Stimulated activated naive CD8-positive, alpha-beta T cell treated with anti-CD3 and anti-CD28 coated beads, Interleukin-15, amount 100 ng/mL, for 72 hours (primary cell): ENCODE measurements around the gene FXYD1.

Experiments
- ATAC-seq: fragments of 150-1000 bp; cut with Tn5 transposase; 2 replicates; pipeline ENCODE4 v1.10.0; 2021; ENCODE audit warnings: mild to moderate bottlenecking, moderate library complexity
- DNase-seq, 2 donors: peaks; one replicate each; pipeline ENCODE4 v3.0.0; 2021 to 2022
- H3K27ac Mint-ChIP-seq, 2 donors: one replicate each; pipeline ENCODE4 v1.8.0; 2022; ENCODE audit warnings: mild to moderate bottlenecking in 2 of 2, mixed read lengths in 2 of 2, moderate library complexity in 2 of 2
- H3K27me3 Mint-ChIP-seq: one replicate; pipeline ENCODE4 v1.8.0; 2022; ENCODE audit warnings: mixed read lengths
- H3K4me1 Mint-ChIP-seq: one replicate; pipeline ENCODE4 v1.8.0; 2022; ENCODE audit warnings: mild to moderate bottlenecking, mixed read lengths
- H3K4me3 Mint-ChIP-seq, 2 donors: one replicate each; pipeline ENCODE4 v1.8.0; 2022; ENCODE audit warnings: mild to moderate bottlenecking in 2 of 2, mixed read lengths in 2 of 2, moderate library complexity in 1 of 2
- H3K9me3 Mint-ChIP-seq, 2 donors: one replicate each; pipeline ENCODE4 v1.8.0; 2022; ENCODE audit warnings: mixed read lengths in 2 of 2

Gene FXYD1

GRCh38 chr19:35104361-35104760 is 34.3 kb upstream of the FXYD1 start:
- no peak overlapping the region for H3K4me3 Mint-ChIP-seq
- H3K27ac Mint-ChIP-seq = no peak overlapping the region
- DNase-seq = no peak
- no peaks in the 10 kb centered on the region for H3K9me3 Mint-ChIP-seq
- peaks cover 8% of the 10 kb centered on the region for H3K4me1 Mint-ChIP-seq
- no peaks in the 10 kb centered on the region for H3K27me3 Mint-ChIP-seq
- no peak for ATAC-seq

- ATAC-seq (peak; percentile 43), DNase-seq (no peak)
- Mint-ChIP-seq H3K4me1 (peaks cover 8% of the 10 kb centered on the region), H3K27me3 (peaks cover 5% of the 10 kb centered on the region), H3K27ac (no peak overlapping the region), H3K9me3 (no peaks in the 10 kb centered on the region), H3K4me3 (no peak overlapping the region)
Observed at GRCh38 chr19:35105047-35105410, 33.6 kb upstream of the FXYD1 start.

GRCh38 chr19:35105411-35106290 is 33.0 kb upstream of the FXYD1 start:
- DNase-seq = peak; percentile 12 to 42
- Mint-ChIP-seq H3K27ac (peak overlapping the region in 1 of 2 donors; percentile 57), H3K4me3 (no peak overlapping the region), H3K9me3 (no peaks in the 10 kb centered on the region), H3K27me3 (peaks cover 5% of the 10 kb centered on the region), H3K4me1 (peaks cover 8% of the 10 kb centered on the region)
- ATAC-seq = peak; percentile 65

DNA sequence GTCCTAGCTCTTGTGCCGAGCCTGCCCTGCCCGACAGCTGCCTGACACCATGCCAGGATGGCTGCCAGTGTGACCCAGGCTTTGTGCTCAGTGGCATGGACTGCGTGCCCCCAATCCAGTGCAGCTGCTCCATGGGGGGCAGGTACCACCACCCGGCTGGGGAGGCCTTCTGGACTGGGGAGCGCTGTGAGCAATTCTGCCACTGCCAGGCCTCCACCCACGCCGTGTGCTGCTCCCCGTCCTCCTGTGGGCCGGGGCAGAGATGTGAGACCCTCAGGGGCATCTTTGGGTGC is 32.4 kb upstream of the FXYD1 start:
- Mint-ChIP-seq H3K27me3 (peaks cover 5% of the 10 kb centered on the region), H3K27ac (peak overlapping the region in 1 of 2 donors; percentile 57), H3K9me3 (no peaks in the 10 kb centered on the region), H3K4me3 (no peak overlapping the region), H3K4me1 (peaks cover 8% of the 10 kb centered on the region)
- DNase-seq = no peak
- ATAC-seq = no peak

DNA sequence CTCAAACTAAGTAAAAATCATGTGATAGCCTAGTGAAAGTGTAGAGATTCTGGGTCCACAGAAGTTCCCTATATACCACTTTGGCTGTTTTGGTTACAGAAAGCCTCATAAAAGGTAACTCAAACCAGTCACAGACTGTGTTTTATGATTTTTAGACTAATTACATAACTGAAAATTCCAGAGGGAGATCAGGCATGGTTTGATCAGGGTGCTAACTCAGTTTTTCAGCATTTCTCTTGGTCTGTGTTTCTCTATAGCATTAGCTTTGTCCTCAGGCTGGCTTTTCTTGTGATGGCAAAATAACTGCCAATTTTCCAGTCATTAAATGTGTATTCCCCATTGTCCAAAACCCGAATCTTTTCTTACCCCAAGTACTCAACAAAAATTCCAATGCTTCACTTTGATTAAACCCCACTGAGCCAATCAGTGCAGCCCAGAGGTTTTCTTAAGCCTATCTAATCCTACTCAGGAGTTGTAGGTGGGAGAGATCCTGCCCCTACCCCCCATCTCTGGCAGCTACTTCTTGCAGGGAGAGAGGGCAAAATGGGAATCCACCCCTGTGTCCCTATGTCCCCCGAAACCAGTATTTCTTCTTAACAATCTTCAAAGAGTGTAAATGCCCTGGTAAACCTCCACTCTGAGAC is 31.6 kb upstream of the FXYD1 start:
- H3K4me3 Mint-ChIP-seq = no peak overlapping the region
- H3K27me3 Mint-ChIP-seq = peaks cover 5% of the 10 kb centered on the region
- ATAC-seq (no peak), DNase-seq (no peak)
- peaks cover 8% of the 10 kb centered on the region for H3K4me1 Mint-ChIP-seq
- H3K27ac Mint-ChIP-seq = no peak overlapping the region
- no peaks in the 10 kb centered on the region for H3K9me3 Mint-ChIP-seq

DNA sequence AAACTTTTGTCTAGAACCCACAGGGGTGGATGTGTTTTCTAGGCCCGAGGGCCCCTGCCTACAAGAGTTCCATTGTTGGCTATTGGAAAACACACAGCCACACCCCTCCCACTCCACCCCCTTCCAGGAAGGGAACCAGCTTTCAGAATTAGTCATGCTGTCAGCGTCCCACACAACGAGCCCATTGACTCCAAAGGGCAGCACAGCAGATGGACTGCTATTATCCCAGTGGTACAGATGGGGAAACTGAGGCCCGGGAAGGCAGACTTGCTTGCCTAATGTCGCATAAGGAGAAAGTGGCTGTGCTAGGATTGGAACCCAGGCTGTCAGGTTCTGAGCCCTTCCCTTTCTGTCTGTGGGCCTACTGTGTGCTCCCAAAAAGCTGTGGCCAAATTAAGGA is 31.1 kb upstream of the FXYD1 start:
- no peak overlapping the region for H3K4me3 Mint-ChIP-seq
- ATAC-seq (no peak), DNase-seq (no peak)
- H3K4me1 Mint-ChIP-seq = peaks cover 8% of the 10 kb centered on the region
- H3K9me3 Mint-ChIP-seq = no peaks in the 10 kb centered on the region
- H3K27me3 Mint-ChIP-seq = peaks cover 5% of the 10 kb centered on the region
- no peak overlapping the region for H3K27ac Mint-ChIP-seq

DNA sequence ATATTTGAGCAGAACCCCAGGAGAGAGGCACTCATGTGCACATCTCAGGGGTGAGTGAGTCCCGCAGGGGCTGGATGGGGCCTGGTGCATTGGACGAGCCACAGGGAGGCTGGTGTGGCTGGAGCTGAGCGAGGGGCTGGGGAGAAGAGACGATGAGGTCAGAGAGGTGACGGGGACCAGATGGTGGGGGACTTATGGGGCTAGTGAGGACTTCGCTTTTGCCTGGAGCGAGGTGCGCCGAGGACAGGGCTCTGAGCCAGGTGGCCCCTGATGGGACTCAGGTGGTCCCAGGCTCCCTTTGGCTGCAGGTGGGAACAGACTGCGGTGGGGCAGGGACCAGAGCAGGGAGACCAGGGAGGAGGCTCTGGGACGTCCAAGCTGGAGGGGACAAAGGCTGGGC is 29.9 kb upstream of the FXYD1 start:
- Mint-ChIP-seq H3K27ac (no peak overlapping the region), H3K9me3 (no peaks in the 10 kb centered on the region), H3K27me3 (peaks cover 5% of the 10 kb centered on the region), H3K4me1 (peaks cover 8% of the 10 kb centered on the region), H3K4me3 (no peak overlapping the region)
- no peak for ATAC-seq
- DNase-seq = no peak

DNA sequence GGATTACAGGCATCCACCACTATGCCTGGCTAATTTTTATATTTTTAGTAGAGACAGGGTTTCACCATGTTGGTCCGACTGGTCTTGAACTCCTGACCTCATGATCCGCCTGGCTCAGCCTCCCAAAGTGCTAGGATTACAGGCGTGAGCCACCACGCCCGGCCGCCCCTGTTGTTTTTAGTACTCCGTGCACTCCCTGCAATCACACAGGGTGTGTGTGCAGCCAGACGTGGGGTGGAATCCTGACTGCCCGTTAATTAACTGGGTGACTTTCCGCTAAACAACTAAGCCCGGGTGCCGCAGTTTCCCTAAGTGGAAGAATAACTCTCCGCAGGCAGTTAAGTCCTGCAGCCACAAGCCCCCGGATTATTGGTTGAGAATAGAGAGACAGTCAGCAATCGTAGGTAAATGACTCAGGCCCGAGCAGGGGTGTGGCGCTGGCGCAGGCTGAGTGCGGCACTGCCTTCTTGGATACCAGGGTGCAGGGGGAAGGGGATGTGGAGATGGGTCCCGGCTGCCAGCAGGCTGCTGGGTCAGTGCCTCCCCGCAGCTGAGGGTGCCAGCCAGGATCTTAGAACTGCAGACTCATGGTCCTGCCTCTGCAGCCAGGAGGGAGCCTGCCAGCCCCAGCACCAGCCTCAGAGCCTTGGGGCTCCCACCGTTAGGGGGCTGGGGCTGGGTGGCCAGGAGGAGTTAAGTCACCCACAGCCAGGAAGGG is 29.1 kb upstream of the FXYD1 start:
- DNase-seq (no peak), ATAC-seq (no peak)
- Mint-ChIP-seq H3K4me1 (peaks cover 11% of the 10 kb centered on the region), H3K4me3 (no peak overlapping the region), H3K9me3 (no peaks in the 10 kb centered on the region), H3K27me3 (peaks cover 5% of the 10 kb centered on the region), H3K27ac (no peak overlapping the region)

GRCh38 chr19:35110974-35111373 is 27.6 kb upstream of the FXYD1 start:
- H3K4me1 Mint-ChIP-seq = peaks cover 17% of the 10 kb centered on the region
- DNase-seq (no peak), ATAC-seq (no peak)
- H3K27ac Mint-ChIP-seq = no peak overlapping the region
- H3K9me3 Mint-ChIP-seq = no peaks in the 10 kb centered on the region
- H3K27me3 Mint-ChIP-seq = peaks cover 5% of the 10 kb centered on the region
- no peak overlapping the region for H3K4me3 Mint-ChIP-seq

- Mint-ChIP-seq H3K9me3 (no peaks in the 10 kb centered on the region), H3K4me3 (no peak overlapping the region), H3K27me3 (peaks cover 5% of the 10 kb centered on the region), H3K4me1 (peaks cover 9% of the 10 kb centered on the region), H3K27ac (no peak overlapping the region)
- ATAC-seq = no peak
- DNase-seq = no peak
Observed at GRCh38 chr19:35112995-35113688, 25.5 kb upstream of the FXYD1 start.

GRCh38 chr19:35114353-35115176 is 24.1 kb upstream of the FXYD1 start:
- Mint-ChIP-seq H3K27ac (peak overlapping the region in 1 of 2 donors; percentile 66), H3K27me3 (peaks cover 4% of the 10 kb centered on the region), H3K4me1 (peaks cover 9% of the 10 kb centered on the region), H3K4me3 (peak overlapping the region; percentile 60 to 65), H3K9me3 (no peaks in the 10 kb centered on the region)
- ATAC-seq (peak; percentile 85), DNase-seq (peak; percentile 69 to 76)

GRCh38 chr19:35115177-35115951 is 23.3 kb upstream of the FXYD1 start, which contains the start of gene FXYD3:
FXYD3 (plus strand) TSS chr19:35115823; CDS start chr19:35119377, 3,554 bp downstream.
- H3K9me3 Mint-ChIP-seq = no peaks in the 10 kb centered on the region
- no peak for DNase-seq
- H3K4me1 Mint-ChIP-seq = peaks cover 9% of the 10 kb centered on the region
- peak within 1 kb of the TSS; percentile 60 to 65 for H3K4me3 Mint-ChIP-seq
- H3K27ac Mint-ChIP-seq = peak within 1 kb of the TSS in 1 of 2 donors; percentile 66
- no peak for ATAC-seq
- H3K27me3 Mint-ChIP-seq = no peaks in the 10 kb centered on the region

GRCh38 chr19:35116072-35116801 is 22.4 kb upstream of the FXYD1 start:
- Mint-ChIP-seq H3K27ac (peak overlapping the region in 1 of 2 donors; percentile 37), H3K4me3 (no peak overlapping the region), H3K9me3 (no peaks in the 10 kb centered on the region), H3K27me3 (no peaks in the 10 kb centered on the region), H3K4me1 (peaks cover 9% of the 10 kb centered on the region)
- ATAC-seq = no peak
- no peak for DNase-seq

GRCh38 chr19:35117116-35117515 is 21.5 kb upstream of the FXYD1 start:
- no peak for ATAC-seq
- no peak for DNase-seq
- peaks cover 9% of the 10 kb centered on the region for H3K4me1 Mint-ChIP-seq
- no peak overlapping the region for H3K4me3 Mint-ChIP-seq
- H3K27ac Mint-ChIP-seq = no peak overlapping the region
- no peaks in the 10 kb centered on the region for H3K9me3 Mint-ChIP-seq
- no peaks in the 10 kb centered on the region for H3K27me3 Mint-ChIP-seq
